Ascending aorta (tissue), 2 donors: ENCODE data around the gene CRISP3. TPM values are rescaled to one million over a fixed set of nuclear protein-coding genes. Genes with fewer than 3 reads are reported as not detected.
"Not testable (repeated sequence)": the region's sequence is repeated elsewhere in the genome, so short reads cannot be mapped to it uniquely, and the experiment has no call there.

Experiments used
- DNase-seq, 2 donors: peaks; one replicate each; pipeline ENCODE4 v3.0.0-alpha.2; 2019; ENCODE audit warnings: low spot score in 2 of 2
- H3K27ac ChIP-seq, 2 donors: fragments of 200-600 bp; sonication (generic); one replicate each; pipeline ENCODE4 v1.5.1; 2016 to 2017; ENCODE audit warnings: mild to moderate bottlenecking in 1 of 2
- H3K27me3 ChIP-seq: fragments of 200-600 bp; sonication (generic); one replicate; pipeline ENCODE4 v1.5.1; 2017
- H3K36me3 ChIP-seq, 2 donors: fragments of 200-600 bp; sonication (generic); one replicate each; pipeline ENCODE4 v1.5.1; 2016
- H3K4me1 ChIP-seq, 2 donors: fragments of 200-600 bp; sonication (generic); one replicate each; pipeline ENCODE4 v1.5.1; 2016 to 2017; ENCODE audit warnings: mild to moderate bottlenecking in 1 of 2
- H3K4me3 ChIP-seq, 2 donors: fragments of 200-600 bp; sonication (generic); one replicate each; pipeline ENCODE4 v1.5.1; 2016 to 2017; ENCODE audit warnings: mild to moderate bottlenecking in 1 of 2
- H3K9me3 ChIP-seq, 2 donors: fragments of 200-600 bp; sonication (generic); one replicate each; pipeline ENCODE4 v1.5.1; 2016
- intact Hi-C: fragments of 100-400 bp; cut with DNase I; formaldehyde crosslinking; loops from one replicate; pipeline ENCODE4 v1.15.1; 2023
- total RNA-seq: library from RNA; depleted of rRNA; stranded (reverse); fragments of >200 nt; gene quantifications from one replicate; pipeline ENCODE4 v1.1.0, GENCODE V29; 2016
- TF ChIP-seq, protein P1 (sequence below), 3 experiments: fragments of 200-600 bp in 2 of 3; fragments of 450-650 bp in 1 of 3; sonication (generic) in 2 of 3; IDR thresholded peaks; one replicate each; pipeline ENCODE4 v1.5.1; 2016 to 2019; ENCODE audit warnings: antibody characterized with exemption in 3 of 3, mild to moderate bottlenecking in 1 of 3, moderate library complexity in 1 of 3

Gene CRISP3
- total RNA-seq, 1 donor from 2014 or later, result not detected

- TF ChIP-seq, protein P1, sequence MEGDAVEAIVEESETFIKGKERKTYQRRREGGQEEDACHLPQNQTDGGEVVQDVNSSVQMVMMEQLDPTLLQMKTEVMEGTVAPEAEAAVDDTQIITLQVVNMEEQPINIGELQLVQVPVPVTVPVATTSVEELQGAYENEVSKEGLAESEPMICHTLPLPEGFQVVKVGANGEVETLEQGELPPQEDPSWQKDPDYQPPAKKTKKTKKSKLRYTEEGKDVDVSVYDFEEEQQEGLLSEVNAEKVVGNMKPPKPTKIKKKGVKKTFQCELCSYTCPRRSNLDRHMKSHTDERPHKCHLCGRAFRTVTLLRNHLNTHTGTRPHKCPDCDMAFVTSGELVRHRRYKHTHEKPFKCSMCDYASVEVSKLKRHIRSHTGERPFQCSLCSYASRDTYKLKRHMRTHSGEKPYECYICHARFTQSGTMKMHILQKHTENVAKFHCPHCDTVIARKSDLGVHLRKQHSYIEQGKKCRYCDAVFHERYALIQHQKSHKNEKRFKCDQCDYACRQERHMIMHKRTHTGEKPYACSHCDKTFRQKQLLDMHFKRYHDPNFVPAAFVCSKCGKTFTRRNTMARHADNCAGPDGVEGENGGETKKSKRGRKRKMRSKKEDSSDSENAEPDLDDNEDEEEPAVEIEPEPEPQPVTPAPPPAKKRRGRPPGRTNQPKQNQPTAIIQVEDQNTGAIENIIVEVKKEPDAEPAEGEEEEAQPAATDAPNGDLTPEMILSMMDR (IDR thresholded peaks at IDR 0.05), result no peak
- H3K27ac ChIP-seq, result no peak overlapping the region
- no peaks in the 10 kb centered on the region for H3K4me1 ChIP-seq
- no peaks in the 10 kb centered on the region for H3K36me3 ChIP-seq
- H3K27me3 ChIP-seq, result no peaks in the 10 kb centered on the region
- intact Hi-C loops, result no loop called here
- no peaks in the 10 kb centered on the region for H3K9me3 ChIP-seq
- no peak overlapping the region for H3K4me3 ChIP-seq
- no peak for DNase-seq
Observed at GRCh38 chr6:49739423-49739822, 4.8 kb downstream of the CRISP3 start.

DNA sequence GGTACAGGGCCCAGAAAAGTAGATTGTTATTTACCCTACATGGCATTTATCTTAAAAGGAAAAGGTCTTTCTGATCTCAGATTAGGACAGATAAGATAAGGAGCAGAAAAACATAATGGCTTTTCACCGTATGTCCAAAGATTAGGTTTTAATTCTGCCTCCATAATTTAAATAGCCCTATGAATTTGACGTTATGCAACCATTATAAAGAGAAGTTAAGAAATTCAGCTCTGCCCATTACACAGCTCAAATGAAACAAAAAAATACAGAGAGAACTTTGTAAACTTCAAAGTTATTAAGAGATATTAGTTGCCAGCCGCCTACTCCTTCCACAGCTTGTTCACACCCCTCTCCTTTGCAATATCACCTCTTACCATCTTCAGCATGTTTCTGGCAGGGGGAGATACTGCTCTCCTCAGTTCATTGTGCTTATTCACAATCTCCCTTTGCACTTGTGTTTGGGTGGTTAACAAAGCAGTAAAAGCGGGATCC is 8.1 kb downstream of the CRISP3 start:
- no peak overlapping the region for H3K4me3 ChIP-seq
- no peaks in the 10 kb centered on the region for H3K27me3 ChIP-seq
- TF ChIP-seq, protein P1 (IDR thresholded peaks at IDR 0.05), result no peak
- intact Hi-C loops, result no loop called here
- no peak for DNase-seq
- H3K27ac ChIP-seq, result no peak overlapping the region
- H3K4me1 ChIP-seq, result no peaks in the 10 kb centered on the region
- H3K9me3 ChIP-seq, result no peaks in the 10 kb centered on the region
- H3K36me3 ChIP-seq, result no peaks in the 10 kb centered on the region

DNA sequence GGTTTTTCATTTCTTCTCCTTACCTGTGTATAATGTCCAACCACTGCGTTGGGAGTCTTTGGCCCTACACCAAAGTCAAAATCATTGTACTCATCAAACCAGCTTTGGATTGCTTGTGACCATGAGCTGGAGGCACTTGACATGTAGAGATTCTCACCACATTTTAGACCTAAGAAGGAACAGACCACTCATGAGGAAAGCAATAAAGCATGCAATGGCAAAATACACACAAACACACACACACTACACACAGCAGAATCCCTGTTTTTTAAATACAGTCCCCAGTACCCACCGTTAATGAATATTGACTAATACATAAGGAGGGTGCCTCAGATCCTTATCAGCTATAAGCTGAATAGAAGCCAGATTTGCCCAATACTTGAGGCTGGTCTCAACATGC is 10.5 kb downstream of the CRISP3 start:
- H3K9me3 ChIP-seq, result no peaks in the 10 kb centered on the region
- no peak for DNase-seq
- TF ChIP-seq, protein P1 (IDR thresholded peaks at IDR 0.05), result no peak
- H3K27ac ChIP-seq, result no peak overlapping the region
- H3K36me3 ChIP-seq, result no peaks in the 10 kb centered on the region
- intact Hi-C loops, result no loop called here
- no peak overlapping the region for H3K4me3 ChIP-seq
- H3K27me3 ChIP-seq, result no peaks in the 10 kb centered on the region
- no peaks in the 10 kb centered on the region for H3K4me1 ChIP-seq

DNA sequence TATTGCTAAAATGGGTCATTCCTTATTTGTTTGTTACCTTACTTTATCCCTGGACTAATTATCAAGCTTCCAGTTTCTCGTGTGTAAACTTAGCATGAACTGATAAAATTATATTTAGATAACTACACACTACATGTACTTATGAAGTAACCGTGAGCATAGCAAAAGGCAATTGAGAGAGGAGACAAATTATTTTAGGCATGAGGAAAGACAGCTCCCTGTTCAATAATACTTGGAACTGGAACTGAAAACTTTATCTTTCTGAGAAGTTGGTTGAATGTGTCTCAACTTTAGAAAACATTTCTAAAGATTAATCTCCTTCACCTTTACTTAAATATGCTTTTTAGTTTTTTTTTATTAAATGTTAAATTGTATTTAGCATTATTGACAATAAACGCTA is 11.4 kb downstream of the CRISP3 start:
- TF ChIP-seq, protein P1 (IDR thresholded peaks at IDR 0.05), result no peak
- Histone ChIP-seq H3K36me3 (no peaks in the 10 kb centered on the region), H3K27me3 (no peaks in the 10 kb centered on the region), H3K4me3 (no peak overlapping the region), H3K9me3 (no peaks in the 10 kb centered on the region), H3K4me1 (no peaks in the 10 kb centered on the region), H3K27ac (no peak overlapping the region)
- no peak for DNase-seq
- intact Hi-C loops, result no loop called here

DNA sequence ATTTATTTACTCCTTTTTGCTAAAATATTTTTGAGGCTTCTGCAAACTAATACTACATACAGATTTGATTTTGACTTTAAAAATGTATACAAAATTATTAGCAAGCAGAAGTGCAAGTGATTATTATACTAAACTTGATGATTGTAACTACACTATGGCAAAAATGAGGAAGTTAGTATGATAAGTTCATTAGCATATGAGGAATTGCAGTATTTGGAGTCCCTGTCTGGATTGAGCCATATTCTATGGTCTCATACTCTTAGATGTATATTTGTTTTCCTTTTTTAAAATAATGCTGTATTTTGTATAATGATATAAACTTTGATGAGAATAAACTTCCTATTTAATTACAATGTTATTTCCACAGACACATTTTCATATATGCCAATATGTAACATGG is 13.9 kb downstream of the CRISP3 start:
- TF ChIP-seq, protein P1 (IDR thresholded peaks at IDR 0.05), result no peak
- no peaks in the 10 kb centered on the region for H3K9me3 ChIP-seq
- H3K4me3 ChIP-seq, result no peak overlapping the region
- H3K27me3 ChIP-seq, result no peaks in the 10 kb centered on the region
- DNase-seq, result no peak
- no peak overlapping the region for H3K27ac ChIP-seq
- H3K4me1 ChIP-seq, result no peaks in the 10 kb centered on the region
- H3K36me3 ChIP-seq, result no peaks in the 10 kb centered on the region
- intact Hi-C loops, result no loop called here

GRCh38 chr6:49723917-49724316 is 20.3 kb downstream of the CRISP3 start:
- H3K4me1 ChIP-seq, DNase-seq, H3K27me3 ChIP-seq, H3K27ac ChIP-seq, H3K36me3 ChIP-seq, H3K9me3 ChIP-seq, H3K4me3 ChIP-seq, intact Hi-C loops: not testable (repeated sequence)
